Panc1 (cell line): Measurements from ENCODE around the gene PRSS33.

Source experiments
- CTCF ChIP-seq: fragments of 450-650 bp; IDR thresholded peaks from 2 replicates; pipeline ENCODE4 v1.5.1; 2017; ENCODE audit warnings: mild to moderate bottlenecking
- POLR2AphosphoS5 ChIP-seq: IDR thresholded peaks from 2 replicates; pipeline ENCODE4 v1.6.1; 2012; ENCODE audit warnings: mild to moderate bottlenecking, low read depth, low read length, moderate library complexity
- REST ChIP-seq, 2 experiments: IDR thresholded peaks; 2 replicates each; pipeline ENCODE4 v1.6.1; 2011 to 2012; ENCODE audit warnings: low read depth in 2 of 2, control low read depth in 1 of 2, low read length in 1 of 2, mild to moderate bottlenecking in 1 of 2, moderate library complexity in 1 of 2; ENCODE audit not compliant: insufficient read depth in 1 of 2

GRCh38 chr16:2799205-2799858 lies 12.0 kb upstream of the PRSS33 start:
- TF ChIP-seq CTCF (no peak), REST (IDR thresholded peaks at IDR 0.05; ENCODE audit: insufficient read depth in 1 of 2, low read depth in 2 of 2, low read length in 1 of 2) (no peak), POLR2AphosphoS5 (no peak)
